IMR-90 (cell line): ENCODE data around the gene PCGF3.

Experiments used
- CEBPB ChIP-seq: IDR thresholded peaks from 2 replicates; pipeline ENCODE4 v1.6.1; 2012; ENCODE audit warnings: low read depth, low read length, improper control_type of control experiment
- FOS ChIP-seq: fragments of 150-350 bp; IDR thresholded peaks from 2 replicates; pipeline ENCODE4 v1.6.1; 2016; ENCODE audit warnings: low read depth, low read length
- MAFK ChIP-seq: IDR thresholded peaks from 2 replicates; pipeline ENCODE4 v1.6.1; 2012; ENCODE audit warnings: low read depth, low read length, improper control_type of control experiment
- MAZ ChIP-seq: IDR thresholded peaks from 2 replicates; pipeline ENCODE4 v1.6.1; 2012; ENCODE audit warnings: low read depth, mild to moderate bottlenecking, low read length, improper control_type of control experiment, moderate library complexity, borderline replicate concordance
- MXI1 ChIP-seq: IDR thresholded peaks from 2 replicates; pipeline ENCODE4 v1.6.1; 2012; ENCODE audit warnings: low read depth, mild to moderate bottlenecking, low read length, moderate library complexity, borderline replicate concordance
- POLR2A ChIP-seq: IDR thresholded peaks from 2 replicates; pipeline ENCODE4 v1.6.1; 2012; ENCODE audit warnings: mild to moderate bottlenecking, low read depth, low read length
- RAD21 ChIP-seq: IDR thresholded peaks from 2 replicates; pipeline ENCODE4 v1.6.1; 2012; ENCODE audit warnings: low read length, improper control_type of control experiment
- RCOR1 ChIP-seq: IDR thresholded peaks from 2 replicates; pipeline ENCODE4 v1.6.1; 2012; ENCODE audit warnings: mild to moderate bottlenecking, low read length, improper control_type of control experiment; ENCODE audit not compliant: insufficient replicate concordance
- SMC3 ChIP-seq: fragments of 150-350 bp; IDR thresholded peaks from 2 replicates; pipeline ENCODE4 v1.6.1; 2016; ENCODE audit warnings: low read depth, mild to moderate bottlenecking, antibody characterized with exemption, low read length, moderate library complexity
- TF ChIP-seq, protein P1 (sequence below): conservative IDR thresholded peaks from 2 replicates; pipeline ENCODE4 v1.5.1; 2012; ENCODE audit warnings: mild to moderate bottlenecking, low read depth, low read length, improper control_type of control experiment
- TF ChIP-seq, protein P2 (sequence below): fragments of 150-350 bp; IDR thresholded peaks from 2 replicates; pipeline ENCODE4 v1.6.1; 2016; ENCODE audit warnings: low read depth, mild to moderate bottlenecking, low read length, moderate library complexity, borderline replicate concordance
- TF ChIP-seq, protein P3 (sequence below): fragments of 150-350 bp; IDR thresholded peaks from 2 replicates; pipeline ENCODE4 v1.6.1; 2017; ENCODE audit warnings: mild to moderate bottlenecking, antibody characterized with exemption, low read length, low read depth

DNA sequence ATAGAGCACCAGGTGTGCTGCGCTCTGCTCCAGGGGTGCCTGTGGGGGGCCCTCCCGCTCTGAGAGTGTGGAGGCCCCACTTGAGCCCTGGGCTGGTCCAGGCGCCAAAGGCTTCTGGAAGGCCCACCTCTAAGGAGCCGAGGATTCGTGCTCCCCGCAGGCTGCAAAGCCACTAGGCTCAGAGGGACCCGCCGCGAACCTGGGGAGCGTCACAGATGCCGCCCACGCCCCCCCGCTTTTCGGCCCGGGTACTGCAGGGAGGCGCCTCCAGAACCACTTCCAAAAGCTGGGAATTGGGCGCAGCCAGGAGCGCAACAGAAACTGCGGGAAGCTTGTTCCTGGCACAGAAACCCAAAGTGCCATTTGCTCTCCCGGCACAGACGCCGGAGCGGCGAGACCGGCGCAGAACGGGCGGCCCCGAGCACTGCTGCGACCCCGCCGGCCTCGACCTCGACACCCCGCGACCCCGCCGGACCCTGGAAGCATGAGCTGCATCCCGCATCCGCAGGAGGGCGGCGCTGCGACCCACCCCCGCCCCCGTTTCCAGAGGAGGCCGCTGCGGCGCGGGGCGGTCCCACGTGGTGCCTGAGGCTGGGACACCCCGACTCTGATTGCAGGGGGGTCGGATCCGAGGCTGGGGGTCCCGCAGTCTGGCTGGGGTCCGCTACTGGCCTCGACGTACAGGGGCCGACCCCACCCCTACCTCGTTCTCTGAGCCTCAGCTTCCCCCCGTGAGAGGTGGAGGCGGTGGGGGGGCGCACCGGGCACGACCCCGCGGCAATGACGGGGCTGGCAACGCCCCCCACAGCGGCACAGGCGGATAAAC, 89.5 kb downstream of the PCGF3 start:
- TF ChIP-seq FOS, result no peak
- no peak for TF ChIP-seq POLR2A
- no peak for TF ChIP-seq MXI1
- TF ChIP-seq, protein P1, sequence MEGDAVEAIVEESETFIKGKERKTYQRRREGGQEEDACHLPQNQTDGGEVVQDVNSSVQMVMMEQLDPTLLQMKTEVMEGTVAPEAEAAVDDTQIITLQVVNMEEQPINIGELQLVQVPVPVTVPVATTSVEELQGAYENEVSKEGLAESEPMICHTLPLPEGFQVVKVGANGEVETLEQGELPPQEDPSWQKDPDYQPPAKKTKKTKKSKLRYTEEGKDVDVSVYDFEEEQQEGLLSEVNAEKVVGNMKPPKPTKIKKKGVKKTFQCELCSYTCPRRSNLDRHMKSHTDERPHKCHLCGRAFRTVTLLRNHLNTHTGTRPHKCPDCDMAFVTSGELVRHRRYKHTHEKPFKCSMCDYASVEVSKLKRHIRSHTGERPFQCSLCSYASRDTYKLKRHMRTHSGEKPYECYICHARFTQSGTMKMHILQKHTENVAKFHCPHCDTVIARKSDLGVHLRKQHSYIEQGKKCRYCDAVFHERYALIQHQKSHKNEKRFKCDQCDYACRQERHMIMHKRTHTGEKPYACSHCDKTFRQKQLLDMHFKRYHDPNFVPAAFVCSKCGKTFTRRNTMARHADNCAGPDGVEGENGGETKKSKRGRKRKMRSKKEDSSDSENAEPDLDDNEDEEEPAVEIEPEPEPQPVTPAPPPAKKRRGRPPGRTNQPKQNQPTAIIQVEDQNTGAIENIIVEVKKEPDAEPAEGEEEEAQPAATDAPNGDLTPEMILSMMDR, result no peak
- no peak for TF ChIP-seq CEBPB
- TF ChIP-seq RAD21, result no peak
- TF ChIP-seq MAFK, result no peak
- TF ChIP-seq SMC3, result no peak
- TF ChIP-seq, protein P2, sequence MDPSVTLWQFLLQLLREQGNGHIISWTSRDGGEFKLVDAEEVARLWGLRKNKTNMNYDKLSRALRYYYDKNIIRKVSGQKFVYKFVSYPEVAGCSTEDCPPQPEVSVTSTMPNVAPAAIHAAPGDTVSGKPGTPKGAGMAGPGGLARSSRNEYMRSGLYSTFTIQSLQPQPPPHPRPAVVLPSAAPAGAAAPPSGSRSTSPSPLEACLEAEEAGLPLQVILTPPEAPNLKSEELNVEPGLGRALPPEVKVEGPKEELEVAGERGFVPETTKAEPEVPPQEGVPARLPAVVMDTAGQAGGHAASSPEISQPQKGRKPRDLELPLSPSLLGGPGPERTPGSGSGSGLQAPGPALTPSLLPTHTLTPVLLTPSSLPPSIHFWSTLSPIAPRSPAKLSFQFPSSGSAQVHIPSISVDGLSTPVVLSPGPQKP, result no peak
- TF ChIP-seq RCOR1, result no peak
- TF ChIP-seq, protein P3, sequence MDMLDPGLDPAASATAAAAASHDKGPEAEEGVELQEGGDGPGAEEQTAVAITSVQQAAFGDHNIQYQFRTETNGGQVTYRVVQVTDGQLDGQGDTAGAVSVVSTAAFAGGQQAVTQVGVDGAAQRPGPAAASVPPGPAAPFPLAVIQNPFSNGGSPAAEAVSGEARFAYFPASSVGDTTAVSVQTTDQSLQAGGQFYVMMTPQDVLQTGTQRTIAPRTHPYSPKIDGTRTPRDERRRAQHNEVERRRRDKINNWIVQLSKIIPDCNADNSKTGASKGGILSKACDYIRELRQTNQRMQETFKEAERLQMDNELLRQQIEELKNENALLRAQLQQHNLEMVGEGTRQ, result no peak
- no peak for TF ChIP-seq MAZ
